H9 (cell line): Measurements from ENCODE around the gene LBH. TPM values are rescaled to one million over a fixed set of nuclear protein-coding genes. Genes with fewer than 3 reads are reported as not detected.

Experiments used
- DNase-seq: peaks from one replicate; pipeline ENCODE4 v3.0.0-alpha.2; 2017
- H2AFZ ChIP-seq: one replicate; pipeline ENCODE4 v1.6.1; 2013; ENCODE audit warnings: mild to moderate bottlenecking, low read length, control low read depth, moderate library complexity
- H2AK5ac ChIP-seq: 2 replicates; pipeline ENCODE4 v1.6.1; 2013; ENCODE audit warnings: low read length, control low read depth, mixed read lengths; ENCODE audit not compliant: insufficient read length
- H2BK120ac ChIP-seq: one replicate; pipeline ENCODE4 v1.6.1; 2013; ENCODE audit warnings: low read depth, mild to moderate bottlenecking, low read length, control low read depth, inconsistent platforms; ENCODE audit not compliant: poor library complexity, severe bottlenecking
- H2BK12ac ChIP-seq: 2 replicates; pipeline ENCODE4 v1.6.1; 2013; ENCODE audit warnings: low read length, control low read depth, mixed read lengths, low read depth; ENCODE audit not compliant: insufficient read length
- H2BK15ac ChIP-seq: 2 replicates; pipeline ENCODE4 v1.6.1; 2013; ENCODE audit warnings: low read depth, low read length, control low read depth
- H2BK20ac ChIP-seq: one replicate; pipeline ENCODE4 v1.6.1; 2013; ENCODE audit warnings: low read depth, mild to moderate bottlenecking, low read length, control low read depth, inconsistent platforms; ENCODE audit not compliant: poor library complexity, severe bottlenecking
- H2BK5ac ChIP-seq: 2 replicates; pipeline ENCODE4 v1.6.1; 2013; ENCODE audit warnings: low read length, control low read depth, mixed read lengths; ENCODE audit not compliant: insufficient read length
- H3K14ac ChIP-seq: 2 replicates; pipeline ENCODE4 v1.6.1; 2013; ENCODE audit warnings: low read length, control low read depth; ENCODE audit not compliant: insufficient read depth
- H3K18ac ChIP-seq: 2 replicates; pipeline ENCODE4 v1.6.1; 2013; ENCODE audit warnings: low read depth, mild to moderate bottlenecking, mixed read lengths, low read length, control low read depth; ENCODE audit not compliant: insufficient read length
- H3K23ac ChIP-seq: 2 replicates; pipeline ENCODE4 v1.6.1; 2013; ENCODE audit warnings: low read length, control low read depth, mixed read lengths, low read depth; ENCODE audit not compliant: insufficient read length
- H3K23me2 ChIP-seq: 2 replicates; pipeline ENCODE4 v1.6.1; 2013; ENCODE audit warnings: low read depth, mild to moderate bottlenecking, mixed read lengths, low read length, control low read depth; ENCODE audit not compliant: insufficient read length, poor library complexity, severe bottlenecking
- H3K27ac ChIP-seq: 2 replicates; pipeline ENCODE4 v1.5.1; 2013; ENCODE audit warnings: low read length, control low read depth, mixed read lengths, low read depth; ENCODE audit not compliant: insufficient read length
- H3K27me3 ChIP-seq: 2 replicates; pipeline ENCODE4 v1.6.1; 2013; ENCODE audit warnings: low read length, control low read depth, inconsistent platforms; ENCODE audit not compliant: insufficient read depth
- H3K4ac ChIP-seq: 2 replicates; pipeline ENCODE4 v1.6.1; 2013; ENCODE audit warnings: low read depth, mild to moderate bottlenecking, control low read depth, inconsistent platforms, low read length, moderate library complexity
- H3K4me1 ChIP-seq: 2 replicates; pipeline ENCODE4 v1.6.1; 2013; ENCODE audit warnings: low read length, control low read depth, inconsistent platforms; ENCODE audit not compliant: insufficient read depth
- H3K4me2 ChIP-seq: 2 replicates; pipeline ENCODE4 v1.6.1; 2013; ENCODE audit warnings: low read length, control low read depth, mixed read lengths; ENCODE audit not compliant: insufficient read length, insufficient read depth
- H3K56ac ChIP-seq: 2 replicates; pipeline ENCODE4 v1.6.1; 2013; ENCODE audit warnings: low read depth, mild to moderate bottlenecking, mixed read lengths, low read length, control low read depth; ENCODE audit not compliant: insufficient read length
- H3K79me1 ChIP-seq: 2 replicates; pipeline ENCODE4 v1.6.1; 2013; ENCODE audit warnings: low read depth, mild to moderate bottlenecking, moderate library complexity, low read length, control low read depth, inconsistent platforms; ENCODE audit not compliant: insufficient read depth, poor library complexity, severe bottlenecking
- H3K79me2 ChIP-seq: 2 replicates; pipeline ENCODE4 v1.6.1; 2013; ENCODE audit warnings: low read length, control low read depth, inconsistent platforms; ENCODE audit not compliant: insufficient read depth
- H3K9ac ChIP-seq: 2 replicates; pipeline ENCODE4 v1.6.1; 2013; ENCODE audit warnings: low read length, control low read depth, mixed read lengths; ENCODE audit not compliant: insufficient read length; ENCODE audit errors: extremely low read depth
- H3K9me3 ChIP-seq: one replicate; pipeline ENCODE4 v1.6.1; 2013; ENCODE audit warnings: low read depth, low read length, inconsistent platforms; ENCODE audit not compliant: control insufficient read depth
- H3T11ph ChIP-seq: one replicate; pipeline ENCODE4 v1.6.1; 2013; ENCODE audit warnings: mild to moderate bottlenecking, low read length, control low read depth, inconsistent platforms
- H4K20me1 ChIP-seq: one replicate; pipeline ENCODE4 v1.6.1; 2013; ENCODE audit not compliant: control insufficient read depth, insufficient read length, insufficient read depth
- H4K5ac ChIP-seq: 2 replicates; pipeline ENCODE4 v1.6.1; 2013; ENCODE audit warnings: low read depth, mild to moderate bottlenecking, mixed read lengths, low read length, control low read depth; ENCODE audit not compliant: insufficient read length
- H4K8ac ChIP-seq: replicated peaks from 2 replicates; pipeline ENCODE4 v1.6.1; 2013; ENCODE audit warnings: low read length, control low read depth, mixed read lengths, low read depth; ENCODE audit not compliant: insufficient read length
- H4K91ac ChIP-seq: 2 replicates; pipeline ENCODE4 v1.6.1; 2013; ENCODE audit warnings: low read depth, mild to moderate bottlenecking, moderate library complexity, mixed read lengths, low read length, control low read depth; ENCODE audit not compliant: insufficient read length
- H3K27ac Mint-ChIP-seq, 3 experiments: 2 replicates in 2 of 3; 3 replicates in 1 of 3; pipeline ENCODE4 v1.8.0; 2020 to 2021; ENCODE audit warnings: mixed read lengths in 3 of 3, mild to moderate bottlenecking in 1 of 3, moderate library complexity in 1 of 3
- H3K27me3 Mint-ChIP-seq: 2 replicates; pipeline ENCODE4 v1.8.0; 2021; ENCODE audit warnings: low read depth, mild to moderate bottlenecking, moderate library complexity, mixed read lengths
- H3K36me3 Mint-ChIP-seq, 3 experiments: 2 replicates in 2 of 3; 3 replicates in 1 of 3; pipeline ENCODE4 v1.8.0; 2020 to 2021; ENCODE audit warnings: low read depth in 3 of 3, mixed read lengths in 3 of 3; ENCODE audit not compliant: insufficient read depth in 1 of 3
- H3K4me1 Mint-ChIP-seq, 2 experiments: 2 replicates each; pipeline ENCODE4 v1.8.0; 2020; ENCODE audit warnings: mixed read lengths in 2 of 2
- H3K4me3 Mint-ChIP-seq, 2 experiments: 2 replicates in 1 of 2; 3 replicates in 1 of 2; pipeline ENCODE4 v1.8.0; 2020 to 2021; ENCODE audit warnings: mild to moderate bottlenecking in 2 of 2, mixed read lengths in 2 of 2, moderate library complexity in 1 of 2
- H3K9me3 Mint-ChIP-seq, 2 experiments: 2 replicates in 1 of 2; 3 replicates in 1 of 2; pipeline ENCODE4 v1.8.0; 2020; ENCODE audit warnings: mild to moderate bottlenecking in 2 of 2, mixed read lengths in 2 of 2, moderate library complexity in 1 of 2
- CTCF ChIP-seq: fragments of 200-600 bp; sonication (generic); conservative IDR thresholded peaks from 3 replicates; pipeline ENCODE4 v1.8.0; 2021; ENCODE audit warnings: antibody characterized with exemption, mild to moderate bottlenecking
- WGBS: extraction: QIAGEN DNeasy Blood & Tissue Kit; methylation state at CpG from one replicate; pipeline ENCODE4 v1.1.7; 2013; ENCODE audit warnings: missing lambda C conversion rate, low lambda C conversion rate, mixed read lengths; ENCODE audit not compliant: insufficient read length; ENCODE audit errors: extremely low coverage; 5-methylcytosine and 5-hydroxymethylcytosine counted together
- total RNA-seq: library from RNA; stranded (reverse); gene quantifications from 2 replicates; pipeline ENCODE4 v1.2.1, GENCODE V29; 2021

The LBH gene
- total RNA-seq, 1 experiment from 2014 or later = 53.0 TPM

- no peaks in the 10 kb centered on the region for H3K9me3 ChIP-seq
- H3K4me1 Mint-ChIP-seq = peaks cover 25 to 28% of the 10 kb centered on the region in 2 experiments
These were observed 11.9 kb downstream of the LBH start for GRCh38 chr2:30243231-30243630.

More at GRCh38 chr2:30243231-30243630, 11.9 kb downstream of the LBH start:
- no peak overlapping the region for H3K14ac ChIP-seq
- H3K4me1 ChIP-seq = no peaks in the 10 kb centered on the region; the same call in 1 of the 2 replicates
- H3K18ac ChIP-seq = no peak overlapping the region
- H3K9ac ChIP-seq = no peak overlapping the region
- H3K27ac ChIP-seq = no peak overlapping the region
- H4K91ac ChIP-seq = no peak overlapping the region
- H3K56ac ChIP-seq = no peak overlapping the region
- no peak overlapping the region for H3T11ph ChIP-seq
- no peak overlapping the region for H2BK15ac ChIP-seq
- no peak overlapping the region for H2AK5ac ChIP-seq
- WGBS = no CpG with 5 or more reads among the region's 3 CpGs
- no peaks in the 10 kb centered on the region for H3K79me2 ChIP-seq
- no peak overlapping the region for H3K23ac ChIP-seq
- no peak overlapping the region for H2BK5ac ChIP-seq
- no peak overlapping the region for H3K27ac Mint-ChIP-seq
- H4K8ac ChIP-seq = no peak overlapping the region
- H2BK20ac ChIP-seq = no peak overlapping the region
- H3K4ac ChIP-seq = no peak overlapping the region
- no peaks in the 10 kb centered on the region for H4K20me1 ChIP-seq
- no peak overlapping the region for H3K4me3 Mint-ChIP-seq
- H4K5ac ChIP-seq = no peak overlapping the region
- no peak overlapping the region for H2BK12ac ChIP-seq
- no peak overlapping the region for H2AFZ ChIP-seq
- H3K4me2 ChIP-seq = no peak overlapping the region
- no peaks in the 10 kb centered on the region for H3K27me3 Mint-ChIP-seq
- peaks cover 0 to 48% (median 8%) of the 10 kb centered on the region in 3 experiments; a peak in 5 of 7 replicates for H3K36me3 Mint-ChIP-seq
- H3K9me3 Mint-ChIP-seq = no peaks in the 10 kb centered on the region
- TF ChIP-seq CTCF = no peak
- no peaks in the 10 kb centered on the region for H3K27me3 ChIP-seq
- DNase-seq = no peak
- no peak overlapping the region for H2BK120ac ChIP-seq
- H3K79me1 ChIP-seq = no peaks in the 10 kb centered on the region
- H3K23me2 ChIP-seq = no peaks in the 10 kb centered on the region
